IPS-15b (cell line): ENCODE data around the gene RBAK.
"Not testable (repeated sequence)": the region's sequence is repeated elsewhere in the genome, so short reads cannot be mapped to it uniquely, and the experiment has no call there.

Experiments
- H3K27me3 ChIP-seq: one replicate; pipeline ENCODE4 v1.6.1; 2013; ENCODE audit warnings: low read length; ENCODE audit not compliant: control insufficient read depth, insufficient read depth
- H3K36me3 ChIP-seq: one replicate; pipeline ENCODE4 v1.6.1; 2013; ENCODE audit warnings: low read length; ENCODE audit not compliant: control insufficient read depth, insufficient read depth
- H3K4me1 ChIP-seq: one replicate; pipeline ENCODE4 v1.6.1; 2013; ENCODE audit warnings: mild to moderate bottlenecking, low read length; ENCODE audit not compliant: control insufficient read depth, insufficient read depth
- H3K4me3 ChIP-seq: one replicate; pipeline ENCODE4 v1.5.1; 2013; ENCODE audit warnings: low read depth, low read length
- H3K9ac ChIP-seq: one replicate; pipeline ENCODE4 v1.6.1; 2013; ENCODE audit warnings: low read depth, mild to moderate bottlenecking, low read length
- H3K9me3 ChIP-seq: one replicate; pipeline ENCODE4 v1.6.1; 2013; ENCODE audit warnings: mild to moderate bottlenecking, low read length; ENCODE audit not compliant: control insufficient read depth, insufficient read depth

Gene RBAK

DNA sequence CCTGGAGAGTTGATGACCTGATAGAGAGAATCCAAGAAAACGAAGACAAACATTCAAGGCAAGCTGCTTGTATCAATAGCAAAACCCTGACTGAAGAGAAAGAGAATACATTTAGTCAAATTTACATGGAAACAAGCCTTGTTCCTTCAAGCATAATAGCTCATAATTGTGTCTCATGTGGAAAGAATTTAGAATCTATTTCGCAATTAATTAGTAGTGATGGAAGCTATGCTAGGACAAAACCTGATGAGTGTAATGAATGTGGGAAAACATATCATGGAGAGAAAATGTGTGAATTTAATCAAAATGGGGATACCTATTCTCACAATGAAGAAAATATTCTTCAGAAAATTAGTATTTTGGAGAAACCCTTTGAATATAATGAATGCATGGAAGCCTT is 18.0 kb downstream of the RBAK start:
- Histone ChIP-seq H3K27me3 (no peaks in the 10 kb centered on the region), H3K36me3 (peaks cover 26% of the 10 kb centered on the region), H3K4me1 (no peaks in the 10 kb centered on the region), H3K4me3 (no peak overlapping the region), H3K9me3 (peaks cover 78% of the 10 kb centered on the region), H3K9ac (no peak overlapping the region)

- H3K4me1 ChIP-seq = no peaks in the 10 kb centered on the region
- H3K9ac ChIP-seq = no peak overlapping the region
- peaks cover 76% of the 10 kb centered on the region for H3K9me3 ChIP-seq
- no peak overlapping the region for H3K4me3 ChIP-seq
- H3K36me3 ChIP-seq = peaks cover 18% of the 10 kb centered on the region
- no peaks in the 10 kb centered on the region for H3K27me3 ChIP-seq
Measured at GRCh38 chr7:5064391-5065106, 18.9 kb downstream of the RBAK start.

DNA sequence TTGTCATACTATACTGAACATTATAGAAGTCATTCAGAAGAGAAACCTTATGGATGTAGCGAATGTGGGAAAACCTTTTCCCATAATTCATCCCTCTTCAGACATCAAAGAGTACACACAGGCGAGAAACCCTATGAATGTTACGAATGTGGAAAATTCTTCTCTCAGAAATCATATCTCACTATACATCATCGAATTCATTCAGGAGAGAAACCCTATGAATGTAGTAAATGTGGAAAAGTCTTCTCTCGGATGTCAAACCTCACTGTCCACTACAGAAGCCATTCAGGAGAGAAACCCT is 19.4 kb downstream of the RBAK start:
- H3K27me3 ChIP-seq = no peaks in the 10 kb centered on the region
- H3K36me3 ChIP-seq = peaks cover 12% of the 10 kb centered on the region
- no peak overlapping the region for H3K4me3 ChIP-seq
- no peak overlapping the region for H3K9ac ChIP-seq
- H3K4me1 ChIP-seq = no peaks in the 10 kb centered on the region
- H3K9me3 ChIP-seq = peaks cover 71% of the 10 kb centered on the region

DNA sequence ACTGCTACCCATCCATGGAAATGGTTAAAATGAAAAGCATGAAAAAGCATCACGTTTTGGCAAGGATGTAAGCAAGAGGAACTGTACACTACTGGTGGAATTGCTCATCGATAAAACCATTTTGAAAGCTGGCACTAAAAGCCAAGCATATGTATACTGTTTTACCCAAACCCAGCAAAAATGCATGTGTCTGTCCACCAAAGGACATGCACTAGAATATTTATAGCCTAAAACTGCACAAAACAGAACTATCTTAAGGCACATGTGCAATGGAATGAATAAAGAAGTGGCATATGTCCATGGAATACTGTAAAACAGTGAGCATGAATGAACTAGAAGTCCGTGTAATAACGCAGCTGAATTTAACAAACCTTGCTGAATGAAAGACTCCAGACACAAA is 22.9 kb downstream of the RBAK start:
- Histone ChIP-seq H3K36me3 (peaks cover 12% of the 10 kb centered on the region), H3K4me1 (no peaks in the 10 kb centered on the region), H3K9me3 (peaks cover 48% of the 10 kb centered on the region), H3K9ac (no peak overlapping the region), H3K27me3 (no peaks in the 10 kb centered on the region), H3K4me3 (no peak overlapping the region)

- Histone ChIP-seq H3K4me3 (no peak overlapping the region), H3K9me3 (peaks cover 31% of the 10 kb centered on the region)
Measured at GRCh38 chr7:5070206-5070605, 24.5 kb downstream of the RBAK start.

DNA sequence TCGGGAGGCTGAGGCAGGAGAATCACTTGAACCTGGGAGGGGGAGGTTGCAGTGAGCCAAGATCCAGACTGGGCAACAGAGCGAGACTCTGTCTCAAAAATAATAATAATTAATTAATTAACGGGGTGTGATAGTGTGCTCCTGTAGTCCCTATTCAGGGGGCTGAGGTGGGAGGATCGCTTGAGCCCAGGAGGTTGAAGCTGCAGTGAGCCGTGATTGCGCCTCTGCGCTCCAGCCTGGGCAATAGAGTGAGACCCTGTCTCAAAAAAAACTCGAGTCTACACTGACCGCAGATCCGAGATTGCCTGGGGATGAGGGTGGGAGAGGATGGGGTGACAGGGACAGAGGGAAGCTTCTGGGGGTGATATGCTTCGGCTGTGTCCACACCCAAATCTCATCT is 29.5 kb downstream of the RBAK start:
- H3K36me3 ChIP-seq, H3K4me3 ChIP-seq, H3K4me1 ChIP-seq, H3K27me3 ChIP-seq, H3K9ac ChIP-seq, H3K9me3 ChIP-seq: not testable (repeated sequence)

More at GRCh38 chr7:5070206-5070605, 24.5 kb downstream of the RBAK start:
- H3K9ac ChIP-seq = no peak overlapping the region
- no peaks in the 10 kb centered on the region for H3K27me3 ChIP-seq
- no peaks in the 10 kb centered on the region for H3K36me3 ChIP-seq
- H3K4me1 ChIP-seq = no peaks in the 10 kb centered on the region

DNA sequence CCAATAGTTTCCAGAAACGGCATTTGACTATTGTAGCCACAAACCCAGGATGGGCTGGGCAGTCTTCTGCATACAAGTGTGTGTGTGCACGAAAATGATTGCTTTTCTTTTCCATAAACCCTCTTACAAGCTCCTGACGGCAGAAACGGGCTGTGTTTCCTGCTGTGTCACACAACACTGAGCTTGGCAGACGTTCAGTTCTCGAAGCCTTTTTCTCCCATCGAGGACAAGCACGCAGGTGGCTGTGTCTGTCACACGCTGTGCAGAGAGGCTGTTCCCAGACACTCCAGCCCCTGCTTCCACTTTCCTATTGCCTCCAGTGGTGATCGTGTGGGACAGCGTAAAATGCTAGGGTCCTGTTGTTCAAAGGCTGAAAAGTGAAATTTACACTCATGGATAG is 32.1 kb downstream of the RBAK start:
- H3K27me3 ChIP-seq = no peaks in the 10 kb centered on the region
- H3K9ac ChIP-seq = no peak overlapping the region
- peaks cover 2% of the 10 kb centered on the region for H3K9me3 ChIP-seq
- no peaks in the 10 kb centered on the region for H3K4me1 ChIP-seq
- no peak overlapping the region for H3K4me3 ChIP-seq
- no peaks in the 10 kb centered on the region for H3K36me3 ChIP-seq

GRCh38 chr7:5082806-5083205 is 37.1 kb downstream of the RBAK start:
- H3K36me3 ChIP-seq = no peaks in the 10 kb centered on the region
- H3K4me3 ChIP-seq = no peak overlapping the region
- H3K9ac ChIP-seq = no peak overlapping the region
- no peaks in the 10 kb centered on the region for H3K27me3 ChIP-seq
- H3K9me3 ChIP-seq = peaks cover 1% of the 10 kb centered on the region
- H3K4me1 ChIP-seq = no peaks in the 10 kb centered on the region

GRCh38 chr7:5083311-5083711 is 37.7 kb downstream of the RBAK start:
- no peaks in the 10 kb centered on the region for H3K4me1 ChIP-seq
- no peaks in the 10 kb centered on the region for H3K9me3 ChIP-seq
- H3K9ac ChIP-seq = no peak overlapping the region
- H3K27me3 ChIP-seq = no peaks in the 10 kb centered on the region
- H3K4me3 ChIP-seq = no peak overlapping the region
- H3K36me3 ChIP-seq = no peaks in the 10 kb centered on the region

DNA sequence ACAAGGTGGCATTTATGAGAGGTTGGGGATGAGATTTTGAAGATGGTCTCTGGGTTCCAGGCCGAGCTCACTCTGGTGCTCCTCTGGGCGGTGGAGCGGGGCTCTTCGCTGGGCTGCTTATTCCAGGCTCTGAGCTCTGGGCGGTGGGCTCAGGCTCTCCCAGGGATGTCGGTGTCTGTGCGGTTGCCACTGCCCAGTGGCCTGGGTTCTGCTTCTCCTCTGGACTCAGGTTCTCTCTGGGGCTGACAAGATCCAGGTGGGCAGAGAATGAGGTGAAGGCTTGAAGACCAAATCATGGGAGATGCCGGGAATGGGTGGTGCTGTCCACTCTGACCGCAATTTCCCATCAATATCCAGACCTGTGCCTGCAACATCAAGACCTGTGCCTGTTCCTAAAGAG is 40.6 kb downstream of the RBAK start:
- no peak overlapping the region for H3K9ac ChIP-seq
- no peaks in the 10 kb centered on the region for H3K36me3 ChIP-seq
- no peaks in the 10 kb centered on the region for H3K27me3 ChIP-seq
- H3K4me1 ChIP-seq = no peaks in the 10 kb centered on the region
- H3K4me3 ChIP-seq = no peak overlapping the region
- H3K9me3 ChIP-seq = no peaks in the 10 kb centered on the region

DNA sequence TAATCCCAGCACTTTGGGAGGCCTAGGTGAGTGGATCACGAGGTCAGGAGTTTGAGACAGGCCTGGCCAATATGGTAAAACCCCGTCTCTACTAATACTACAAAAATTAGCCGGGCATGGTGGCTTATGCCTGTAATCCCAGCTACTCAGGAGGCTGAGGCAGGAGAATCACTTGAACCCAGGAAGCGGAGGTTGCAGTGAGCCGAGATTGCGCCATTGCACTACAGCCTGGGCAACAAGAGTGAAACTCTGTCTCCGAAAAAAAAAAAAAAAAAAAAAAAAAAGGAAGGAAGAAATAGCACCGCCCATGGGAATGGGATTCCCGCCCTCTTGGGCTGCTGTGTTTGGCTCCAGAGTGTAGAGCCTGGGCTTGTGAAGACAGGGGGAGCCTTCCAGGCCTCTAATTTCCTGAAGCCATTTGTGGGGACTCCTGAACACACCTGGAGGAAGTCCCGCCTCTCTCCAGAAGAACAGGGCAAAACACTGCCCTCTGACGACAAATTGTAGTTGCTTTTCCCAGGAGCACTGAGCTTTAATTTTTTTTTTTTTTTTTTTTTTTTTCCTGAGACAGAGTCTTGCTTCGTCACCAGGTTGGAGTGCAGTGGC is 42.7 kb downstream of the RBAK start:
- not testable (repeated sequence) for H3K36me3 ChIP-seq, H3K4me3 ChIP-seq, H3K4me1 ChIP-seq, H3K27me3 ChIP-seq, H3K9ac ChIP-seq, H3K9me3 ChIP-seq

- H3K4me3 ChIP-seq = no peak overlapping the region
- H3K27me3 ChIP-seq = no peaks in the 10 kb centered on the region
- no peaks in the 10 kb centered on the region for H3K36me3 ChIP-seq
- H3K9ac ChIP-seq = no peak overlapping the region
- H3K9me3 ChIP-seq = no peaks in the 10 kb centered on the region
- no peaks in the 10 kb centered on the region for H3K4me1 ChIP-seq
Measured at GRCh38 chr7:5088906-5089305, 43.2 kb downstream of the RBAK start.
